ENCODE data around the gene CTBP2.

CTBP2 gene

DNA sequence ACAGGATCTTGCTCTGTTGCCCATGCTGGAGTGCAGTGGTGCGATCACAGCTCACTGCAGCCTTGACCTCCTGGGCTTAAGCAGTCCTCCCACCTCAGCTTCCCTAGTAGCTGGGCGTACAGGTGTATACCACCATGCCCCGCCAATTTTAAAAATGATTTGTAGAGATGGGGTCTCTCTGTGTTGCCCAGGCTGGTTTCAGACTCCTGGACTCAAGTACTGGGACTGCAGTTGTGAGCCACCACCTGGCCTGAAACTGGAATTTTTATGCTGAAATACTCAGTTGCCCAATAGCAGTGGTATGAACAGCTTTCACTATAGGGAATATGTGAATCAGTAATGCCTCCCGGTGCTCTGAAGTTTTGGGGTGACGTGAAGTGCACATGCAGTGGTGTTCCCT lies 210.8 kb downstream of the CTBP2 start:
- TF ChIP-seq, protein P1, sequence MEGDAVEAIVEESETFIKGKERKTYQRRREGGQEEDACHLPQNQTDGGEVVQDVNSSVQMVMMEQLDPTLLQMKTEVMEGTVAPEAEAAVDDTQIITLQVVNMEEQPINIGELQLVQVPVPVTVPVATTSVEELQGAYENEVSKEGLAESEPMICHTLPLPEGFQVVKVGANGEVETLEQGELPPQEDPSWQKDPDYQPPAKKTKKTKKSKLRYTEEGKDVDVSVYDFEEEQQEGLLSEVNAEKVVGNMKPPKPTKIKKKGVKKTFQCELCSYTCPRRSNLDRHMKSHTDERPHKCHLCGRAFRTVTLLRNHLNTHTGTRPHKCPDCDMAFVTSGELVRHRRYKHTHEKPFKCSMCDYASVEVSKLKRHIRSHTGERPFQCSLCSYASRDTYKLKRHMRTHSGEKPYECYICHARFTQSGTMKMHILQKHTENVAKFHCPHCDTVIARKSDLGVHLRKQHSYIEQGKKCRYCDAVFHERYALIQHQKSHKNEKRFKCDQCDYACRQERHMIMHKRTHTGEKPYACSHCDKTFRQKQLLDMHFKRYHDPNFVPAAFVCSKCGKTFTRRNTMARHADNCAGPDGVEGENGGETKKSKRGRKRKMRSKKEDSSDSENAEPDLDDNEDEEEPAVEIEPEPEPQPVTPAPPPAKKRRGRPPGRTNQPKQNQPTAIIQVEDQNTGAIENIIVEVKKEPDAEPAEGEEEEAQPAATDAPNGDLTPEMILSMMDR (IDR thresholded peaks at IDR 0.05; ENCODE audit: control extremely low read depth, extremely low read depth, low read depth, missing control alignments): no peak
- DNase-seq (ENCODE audit: extremely low spot score): no peak
- CTCF ChIA-PET: interaction anchor here (1.2 to 2.2 kb wide), 3 partner anchors 10 to 16 kb away, joined by 4 to 5 read pairs (median 4); no protein-coding TSS in a partner anchor
- POLR2A ChIA-PET: no interaction called here

DNA sequence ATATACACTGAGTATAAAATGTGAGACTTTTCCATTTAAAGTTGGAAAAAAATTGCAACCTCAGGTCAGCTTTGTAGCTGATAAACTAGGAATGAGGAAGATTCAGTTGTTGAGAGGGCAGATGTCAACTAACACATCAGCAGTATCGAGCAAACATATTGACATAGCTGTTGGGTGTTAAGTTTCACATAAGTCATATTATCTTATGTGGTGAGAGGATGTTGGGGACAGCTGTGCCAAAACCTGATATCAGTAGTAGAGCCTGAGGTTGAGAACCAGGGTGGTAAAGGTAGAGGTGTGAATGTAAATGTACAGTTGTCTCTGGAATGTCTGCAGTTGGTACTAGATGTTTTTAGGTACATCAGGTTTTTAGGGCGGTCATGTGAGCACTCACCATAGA lies 213.4 kb downstream of the CTBP2 start:
- TF ChIP-seq, protein P1 (IDR thresholded peaks at IDR 0.05; ENCODE audit: control extremely low read depth, extremely low read depth, low read depth, missing control alignments): no peak

DNA sequence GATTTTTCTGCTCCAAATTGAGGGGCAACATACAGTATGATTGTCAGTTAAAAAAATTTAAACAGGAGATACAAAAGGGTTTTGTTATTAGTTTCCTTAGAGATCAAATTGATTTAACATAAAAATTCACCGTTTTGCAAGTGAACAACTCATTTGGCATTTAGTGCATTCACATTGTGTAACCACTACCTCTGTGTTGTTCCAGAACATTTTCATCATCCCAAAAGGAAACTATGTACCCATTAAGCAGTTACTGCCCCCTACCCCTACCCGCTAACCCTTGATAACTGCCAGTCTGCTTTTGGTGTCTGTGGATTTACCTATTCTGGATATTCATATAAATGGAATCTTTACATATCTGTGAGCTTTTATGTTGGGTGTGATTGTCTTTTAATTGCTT lies 215.4 kb downstream of the CTBP2 start:
- CTCF ChIA-PET: interaction anchor here (2.3 kb wide), 1 partner anchor 10 kb away, joined by 5 read pairs; no protein-coding TSS in a partner anchor
- DNase-seq (ENCODE audit: extremely low spot score): no peak
- TF ChIP-seq, protein P1 (IDR thresholded peaks at IDR 0.05; ENCODE audit: control extremely low read depth, extremely low read depth, low read depth, missing control alignments): no peak
- POLR2A ChIA-PET: no interaction called here

More for the DNA sequence above, 213.4 kb downstream of the CTBP2 start:
- no peak for DNase-seq (ENCODE audit: extremely low spot score)
- ChIA-PET POLR2A (no interaction called here), CTCF (interaction anchor here (1.5 kb wide), 1 partner anchor 16 kb away, joined by 4 read pairs; no protein-coding TSS in a partner anchor)

DNA sequence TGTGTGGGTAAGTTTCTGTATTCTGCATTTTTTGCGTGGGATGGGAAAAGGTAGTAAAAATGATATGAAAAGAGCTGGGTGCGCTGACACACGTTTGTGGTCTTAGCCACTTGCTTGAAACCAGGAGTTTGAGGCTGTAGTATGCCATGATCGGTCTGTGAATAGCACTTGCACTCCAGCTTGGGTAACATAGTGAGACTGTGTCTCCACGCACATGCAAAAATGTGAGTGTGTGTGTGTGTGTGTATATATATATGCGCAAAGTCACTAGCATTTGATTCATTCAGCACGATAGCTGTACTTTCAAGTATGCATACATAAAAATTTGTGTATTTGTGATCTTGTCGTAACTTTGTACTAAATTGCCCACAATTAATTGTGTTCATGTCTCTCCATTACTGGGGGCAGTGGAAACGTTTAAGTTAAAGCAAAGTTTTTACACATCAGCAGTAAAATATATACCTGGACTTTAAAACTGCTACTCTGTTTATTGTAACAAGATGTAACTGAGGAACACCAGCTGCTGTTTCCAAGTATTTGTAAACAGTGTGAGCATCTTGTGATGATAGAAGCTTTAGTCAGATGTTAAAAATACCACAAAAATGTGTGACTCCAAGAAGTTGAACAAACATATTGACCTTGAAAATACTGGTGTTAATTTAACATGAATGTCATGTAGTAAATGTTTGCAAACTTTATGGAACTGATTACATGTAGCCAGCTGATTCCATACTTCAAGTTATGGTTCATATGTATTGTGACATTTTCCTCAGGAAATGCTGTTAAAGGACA lies 216.9 kb downstream of the CTBP2 start:
- TF ChIP-seq, protein P1 (IDR thresholded peaks at IDR 0.05; ENCODE audit: control extremely low read depth, extremely low read depth, low read depth, missing control alignments): no peak
- DNase-seq (ENCODE audit: extremely low spot score): no peak
- POLR2A ChIA-PET: no interaction called here
- CTCF ChIA-PET: interaction anchor here (0.6 to 2.3 kb wide), 8 partner anchors 9 to 128 kb away, joined by 3 to 5 read pairs (median 4); no protein-coding TSS in a partner anchor

DNA sequence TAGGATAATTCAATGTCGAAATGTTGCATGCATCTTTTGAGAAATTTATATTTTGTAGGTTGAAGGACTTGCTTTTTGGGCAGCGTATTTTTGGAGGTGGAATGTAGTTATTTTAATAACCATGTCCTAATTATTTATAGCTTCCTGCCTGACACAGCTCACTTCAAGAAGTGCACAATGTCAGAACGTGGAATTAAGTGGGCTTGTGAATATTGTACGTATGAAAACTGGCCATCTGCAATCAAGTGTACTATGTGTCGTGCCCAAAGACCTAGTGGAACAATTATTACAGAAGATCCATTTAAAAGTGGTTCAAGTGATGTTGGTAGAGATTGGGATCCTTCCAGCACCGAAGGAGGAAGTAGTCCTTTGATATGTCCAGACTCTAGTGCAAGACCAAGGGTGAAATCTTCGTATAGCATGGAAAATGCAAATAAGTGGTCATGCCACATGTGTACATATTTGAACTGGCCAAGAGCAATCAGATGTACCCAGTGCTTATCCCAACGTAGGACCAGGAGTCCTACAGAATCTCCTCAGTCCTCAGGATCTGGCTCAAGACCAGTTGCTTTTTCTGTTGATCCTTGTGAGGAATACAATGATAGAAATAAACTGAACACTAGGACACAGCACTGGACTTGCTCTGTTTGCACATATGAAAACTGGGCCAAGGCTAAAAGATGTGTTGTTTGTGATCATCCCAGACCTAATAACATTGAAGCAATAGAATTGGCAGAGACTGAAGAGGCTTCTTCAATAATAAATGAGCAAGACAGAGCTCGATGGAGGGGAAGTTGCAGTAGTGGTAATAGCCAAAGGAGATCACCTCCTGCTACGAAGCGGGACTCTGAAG lies 217.8 kb downstream of the CTBP2 start:
- no peak for DNase-seq (ENCODE audit: extremely low spot score)
- ChIA-PET POLR2A (no interaction called here), CTCF (interaction anchor here (0.6 to 3.3 kb wide), 5 partner anchors 12 to 127 kb away, joined by 3 to 8 read pairs (median 4); no protein-coding TSS in a partner anchor)

DNA sequence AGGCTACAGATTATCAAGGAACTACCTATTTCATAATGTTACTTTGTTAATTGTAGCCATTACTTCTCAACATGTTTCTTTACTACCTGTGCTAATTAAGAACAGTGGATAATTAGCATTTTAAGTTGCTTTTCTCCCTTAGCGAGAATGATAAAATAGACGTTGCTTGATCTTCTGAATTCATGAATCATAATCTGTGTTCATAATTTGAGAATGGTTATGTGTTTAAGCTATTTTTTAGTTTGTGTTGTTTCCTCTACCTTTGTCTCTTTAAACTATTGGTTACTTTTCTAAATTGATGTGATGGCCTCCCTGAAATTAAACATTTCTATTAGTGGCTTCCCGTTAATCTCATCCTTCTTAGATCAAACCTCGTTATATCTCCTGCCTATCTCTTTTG lies 218.5 kb downstream of the CTBP2 start, which contains the start of gene ZRANB1:
Gene ZRANB1 (plus strand): TSS at position 301 of the 400 bp plus-strand sequence. CDS start 371 bp downstream, outside the sequence.
- no peak for DNase-seq (ENCODE audit: extremely low spot score)
- CTCF ChIA-PET: interaction anchor here (1.2 to 3.3 kb wide), 2 partner anchors 11 to 36 kb away, joined by 3 to 8 read pairs; no protein-coding TSS in a partner anchor

More for the DNA sequence above, 217.8 kb downstream of the CTBP2 start:
- TF ChIP-seq, protein P1 (IDR thresholded peaks at IDR 0.05; ENCODE audit: control extremely low read depth, extremely low read depth, low read depth, missing control alignments): no peak

More for the DNA sequence above, 218.5 kb downstream of the CTBP2 start, which contains the start of gene ZRANB1:
- POLR2A ChIA-PET: no interaction called here
- TF ChIP-seq, protein P1 (IDR thresholded peaks at IDR 0.05; ENCODE audit: control extremely low read depth, extremely low read depth, low read depth, missing control alignments): no peak

Measured in GM10248 (cell line).